GM12865 (cell line): ENCODE data around the gene DUOX1.

Source experiments
- DNase-seq: peaks from one replicate; pipeline ENCODE4 v3.0.0; 2010; ENCODE audit warnings: low read depth
- H3K4me3 ChIP-seq: 2 replicates; pipeline ENCODE4 v1.5.1; 2011; ENCODE audit warnings: mild to moderate bottlenecking, low read depth, low read length, control low read depth
- CTCF ChIP-seq: IDR thresholded peaks from 2 replicates; pipeline ENCODE4 v1.5.1; 2011; ENCODE audit warnings: low read length, control low read depth, low read depth, inconsistent platforms; ENCODE audit not compliant: insufficient read depth; ENCODE audit errors: missing control alignments

DUOX1 gene

GRCh38 chr15:45182996-45183395 is 53.2 kb downstream of the DUOX1 start:
- H3K4me3 ChIP-seq, result no peak overlapping the region

GRCh38 chr15:45183511-45183910 is 53.7 kb downstream of the DUOX1 start:
- TF ChIP-seq CTCF, result no peak
- DNase-seq, result no peak
- H3K4me3 ChIP-seq, result no peak overlapping the region

More at GRCh38 chr15:45182996-45183395, 53.2 kb downstream of the DUOX1 start:
- DNase-seq, result no peak
- no peak for TF ChIP-seq CTCF

DNA sequence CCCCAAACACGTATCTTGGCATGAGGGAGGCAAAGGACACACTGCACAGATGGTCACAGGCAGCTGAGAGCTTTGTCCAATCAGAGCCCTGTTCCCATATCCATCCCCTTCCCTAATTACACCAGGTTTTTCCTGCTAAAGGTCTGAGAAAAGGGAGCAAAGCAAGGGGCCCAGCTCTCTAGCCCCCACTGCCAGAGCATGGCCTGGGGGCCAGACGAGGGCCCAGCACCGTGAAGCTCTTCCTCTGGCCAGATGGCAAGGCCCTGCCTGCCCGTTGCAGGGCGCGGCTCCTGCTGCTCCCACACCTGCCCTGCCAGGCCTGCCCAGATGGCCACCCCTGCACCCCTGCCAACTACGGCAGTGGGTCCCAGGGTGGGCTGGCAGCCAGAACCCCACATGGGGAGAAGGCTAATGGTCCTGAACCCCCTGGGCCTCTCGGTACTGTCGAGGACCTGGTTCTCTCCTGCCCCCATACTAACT is 54.8 kb downstream of the DUOX1 start:
- H3K4me3 ChIP-seq, result no peak overlapping the region
- DNase-seq, result no peak
- no peak for TF ChIP-seq CTCF

- TF ChIP-seq CTCF, result no peak
- H3K4me3 ChIP-seq, result no peak overlapping the region
- no peak for DNase-seq
These were observed 55.4 kb downstream of the DUOX1 start for GRCh38 chr15:45185069-45185779.

DNA sequence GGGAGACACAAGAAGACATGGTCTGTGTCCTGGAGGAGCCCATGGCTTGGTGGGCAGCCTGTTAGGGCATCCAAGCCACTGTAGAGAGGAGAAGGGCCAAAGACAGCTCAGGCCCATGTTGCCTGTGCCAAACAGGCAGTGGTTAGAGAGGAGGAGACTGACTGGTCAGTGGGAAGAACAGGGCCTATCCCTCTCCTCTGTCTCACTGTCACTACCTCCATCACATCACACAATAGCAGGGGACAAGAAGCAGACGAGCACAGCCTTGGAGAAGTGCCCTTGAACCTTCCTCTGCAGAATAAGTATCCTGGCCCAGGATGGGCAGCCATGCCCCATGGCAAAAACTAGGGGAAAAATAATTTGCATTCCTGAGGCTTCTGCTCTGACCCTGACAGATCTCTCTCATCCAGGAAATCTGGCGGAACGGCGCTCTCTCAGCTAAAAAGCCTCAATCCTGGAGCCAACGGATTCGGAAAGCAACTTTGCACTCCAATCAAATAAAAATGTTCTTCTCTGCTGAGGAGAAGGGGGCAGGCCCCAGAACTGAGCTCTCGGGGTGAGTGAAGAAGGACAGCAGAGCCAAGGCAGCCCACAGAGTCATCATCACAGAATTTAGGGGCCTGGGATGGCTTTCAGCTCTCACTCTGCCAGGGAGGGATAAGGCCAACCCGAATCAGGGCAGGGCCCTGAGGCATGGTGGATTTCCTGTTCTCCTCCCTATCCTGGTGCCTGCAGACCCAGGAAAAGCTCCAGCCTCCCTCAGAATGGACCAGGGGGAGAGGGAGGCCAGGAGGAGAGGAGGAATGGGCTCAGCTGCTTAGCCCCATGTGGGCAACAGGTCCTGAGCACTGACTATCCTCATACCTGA is 56.3 kb downstream of the DUOX1 start:
- no peak for TF ChIP-seq CTCF
- no peak overlapping the region for H3K4me3 ChIP-seq
- DNase-seq, result no peak

GRCh38 chr15:45186771-45187577 is 57.2 kb downstream of the DUOX1 start:
- DNase-seq, result no peak
- TF ChIP-seq CTCF, result no peak
- no peak overlapping the region; the same call in 1 of the 2 replicates for H3K4me3 ChIP-seq
